Ascending aorta (tissue), 2 donors: ENCODE measurements around the gene PDSS2. TPM values are rescaled to one million over a fixed set of nuclear protein-coding genes. Genes with fewer than 3 reads are reported as not detected.

ENCODE experiments used
- DNase-seq, 2 donors: peaks; one replicate each; pipeline ENCODE4 v3.0.0-alpha.2; 2019; ENCODE audit warnings: low spot score in 2 of 2
- H3K27ac ChIP-seq, 2 donors: fragments of 200-600 bp; sonication (generic); one replicate each; pipeline ENCODE4 v1.5.1; 2016 to 2017; ENCODE audit warnings: mild to moderate bottlenecking in 1 of 2
- H3K27me3 ChIP-seq: fragments of 200-600 bp; sonication (generic); one replicate; pipeline ENCODE4 v1.5.1; 2017
- H3K36me3 ChIP-seq, 2 donors: fragments of 200-600 bp; sonication (generic); one replicate each; pipeline ENCODE4 v1.5.1; 2016
- H3K4me1 ChIP-seq, 2 donors: fragments of 200-600 bp; sonication (generic); one replicate each; pipeline ENCODE4 v1.5.1; 2016 to 2017; ENCODE audit warnings: mild to moderate bottlenecking in 1 of 2
- H3K4me3 ChIP-seq, 2 donors: fragments of 200-600 bp; sonication (generic); one replicate each; pipeline ENCODE4 v1.5.1; 2016 to 2017; ENCODE audit warnings: mild to moderate bottlenecking in 1 of 2
- H3K9me3 ChIP-seq, 2 donors: fragments of 200-600 bp; sonication (generic); one replicate each; pipeline ENCODE4 v1.5.1; 2016
- CTCF ChIP-seq, 3 experiments: fragments of 200-600 bp in 2 of 3; fragments of 450-650 bp in 1 of 3; sonication (generic) in 2 of 3; IDR thresholded peaks; one replicate each; pipeline ENCODE4 v1.5.1; 2016 to 2019; ENCODE audit warnings: antibody characterized with exemption in 3 of 3, mild to moderate bottlenecking in 1 of 3, moderate library complexity in 1 of 3
- intact Hi-C: fragments of 100-400 bp; cut with DNase I; formaldehyde crosslinking; loops from one replicate; pipeline ENCODE4 v1.15.1; 2023
- total RNA-seq: library from RNA; depleted of rRNA; stranded (reverse); fragments of >200 nt; gene quantifications from one replicate; pipeline ENCODE4 v1.1.0, GENCODE V29; 2016

Gene PDSS2
- total RNA-seq, 1 donor from 2014 or later = 0.85 TPM

GRCh38 chr6:107331409-107332386, 127.7 kb downstream of the PDSS2 start:
- no peaks in the 10 kb centered on the region for H3K9me3 ChIP-seq
- DNase-seq = no peak
- no peaks in the 10 kb centered on the region for H3K4me1 ChIP-seq
- no peak overlapping the region for H3K27ac ChIP-seq
- intact Hi-C loops = no loop called here
- no peak for TF ChIP-seq CTCF (IDR thresholded peaks at IDR 0.05)
- H3K36me3 ChIP-seq = peaks cover 0 to 6% of the 10 kb centered on the region in 2 donors
- no peaks in the 10 kb centered on the region for H3K27me3 ChIP-seq
- no peak overlapping the region for H3K4me3 ChIP-seq

GRCh38 chr6:107330168-107330567, 129.2 kb downstream of the PDSS2 start:
- H3K36me3 ChIP-seq = peaks cover 0 to 6% of the 10 kb centered on the region in 2 donors
- no peak overlapping the region for H3K4me3 ChIP-seq
- no peak overlapping the region for H3K27ac ChIP-seq
- intact Hi-C loops = no loop called here
- DNase-seq = no peak
- no peak for TF ChIP-seq CTCF (IDR thresholded peaks at IDR 0.05)
- no peaks in the 10 kb centered on the region for H3K9me3 ChIP-seq
- no peaks in the 10 kb centered on the region for H3K27me3 ChIP-seq
- no peaks in the 10 kb centered on the region for H3K4me1 ChIP-seq

- TF ChIP-seq CTCF (IDR thresholded peaks at IDR 0.05) = no peak
- no peak for DNase-seq
- no peaks in the 10 kb centered on the region for H3K9me3 ChIP-seq
Measured at GRCh38 chr6:107329063-107329860, 130.1 kb downstream of the PDSS2 start.

GRCh38 chr6:107328081-107328480, 131.3 kb downstream of the PDSS2 start:
- TF ChIP-seq CTCF (IDR thresholded peaks at IDR 0.05) = no peak
- intact Hi-C loops = no loop called here
- Histone ChIP-seq H3K4me1 (no peaks in the 10 kb centered on the region), H3K27ac (no peak overlapping the region), H3K9me3 (no peaks in the 10 kb centered on the region), H3K36me3 (no peaks in the 10 kb centered on the region), H3K4me3 (no peak overlapping the region), H3K27me3 (no peaks in the 10 kb centered on the region)
- no peak for DNase-seq

More at GRCh38 chr6:107329063-107329860, 130.1 kb downstream of the PDSS2 start:
- Histone ChIP-seq H3K4me3 (no peak overlapping the region), H3K36me3 (peaks cover 0 to 6% of the 10 kb centered on the region in 2 donors), H3K27ac (no peak overlapping the region), H3K27me3 (no peaks in the 10 kb centered on the region), H3K4me1 (no peaks in the 10 kb centered on the region)
- intact Hi-C loops = no loop called here

GRCh38 chr6:107323133-107323785, 136.1 kb downstream of the PDSS2 start:
- intact Hi-C loops = no loop called here
- H3K4me3 ChIP-seq = no peak overlapping the region
- no peak overlapping the region for H3K27ac ChIP-seq
- TF ChIP-seq CTCF (IDR thresholded peaks at IDR 0.05) = no peak
- H3K4me1 ChIP-seq = no peaks in the 10 kb centered on the region
- H3K9me3 ChIP-seq = no peaks in the 10 kb centered on the region
- no peak for DNase-seq
- H3K36me3 ChIP-seq = no peaks in the 10 kb centered on the region
- H3K27me3 ChIP-seq = no peaks in the 10 kb centered on the region
